Astrocyte of the spinal cord (primary cell): Measurements from ENCODE around the gene PCDHB12.
A peak's percentile ranks its signal among the peaks of the same experiment; 100 is the strongest.
"Not testable (repeated sequence)": the region's sequence is repeated elsewhere in the genome, so short reads cannot be mapped to it uniquely, and the experiment has no call there.

Source experiments
- DNase-seq: peaks from one replicate; pipeline ENCODE4 v3.0.0; 2011; ENCODE audit warnings: low read depth, low spot score
- H3K4me3 ChIP-seq: 2 replicates; pipeline ENCODE4 v1.5.1; 2011; ENCODE audit warnings: low read depth, mild to moderate bottlenecking, low read length, moderate library complexity
- in situ Hi-C: cut with HindIII; loops from 2 replicates; pipeline ENCODE4 v1.10.0; 2017; ENCODE audit warnings: low sequenced_read_pairs
- TF ChIP-seq, protein P1 (sequence below): IDR thresholded peaks from 2 replicates; pipeline ENCODE4 v1.5.1; 2012; ENCODE audit warnings: low read depth, mild to moderate bottlenecking, low read length, inconsistent platforms

The PCDHB12 gene

GRCh38 chr5:141208478-141208877 is at the start of gene PCDHB12:
PCDHB12 (plus strand) TSS chr5:141208719; CDS start chr5:141208908, 189 bp downstream.
- no peak for DNase-seq
- TF ChIP-seq, protein P1, sequence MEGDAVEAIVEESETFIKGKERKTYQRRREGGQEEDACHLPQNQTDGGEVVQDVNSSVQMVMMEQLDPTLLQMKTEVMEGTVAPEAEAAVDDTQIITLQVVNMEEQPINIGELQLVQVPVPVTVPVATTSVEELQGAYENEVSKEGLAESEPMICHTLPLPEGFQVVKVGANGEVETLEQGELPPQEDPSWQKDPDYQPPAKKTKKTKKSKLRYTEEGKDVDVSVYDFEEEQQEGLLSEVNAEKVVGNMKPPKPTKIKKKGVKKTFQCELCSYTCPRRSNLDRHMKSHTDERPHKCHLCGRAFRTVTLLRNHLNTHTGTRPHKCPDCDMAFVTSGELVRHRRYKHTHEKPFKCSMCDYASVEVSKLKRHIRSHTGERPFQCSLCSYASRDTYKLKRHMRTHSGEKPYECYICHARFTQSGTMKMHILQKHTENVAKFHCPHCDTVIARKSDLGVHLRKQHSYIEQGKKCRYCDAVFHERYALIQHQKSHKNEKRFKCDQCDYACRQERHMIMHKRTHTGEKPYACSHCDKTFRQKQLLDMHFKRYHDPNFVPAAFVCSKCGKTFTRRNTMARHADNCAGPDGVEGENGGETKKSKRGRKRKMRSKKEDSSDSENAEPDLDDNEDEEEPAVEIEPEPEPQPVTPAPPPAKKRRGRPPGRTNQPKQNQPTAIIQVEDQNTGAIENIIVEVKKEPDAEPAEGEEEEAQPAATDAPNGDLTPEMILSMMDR, result no peak
- no peak within 1 kb of the TSS for H3K4me3 ChIP-seq
- in situ Hi-C loops, result no loop called here

DNA sequence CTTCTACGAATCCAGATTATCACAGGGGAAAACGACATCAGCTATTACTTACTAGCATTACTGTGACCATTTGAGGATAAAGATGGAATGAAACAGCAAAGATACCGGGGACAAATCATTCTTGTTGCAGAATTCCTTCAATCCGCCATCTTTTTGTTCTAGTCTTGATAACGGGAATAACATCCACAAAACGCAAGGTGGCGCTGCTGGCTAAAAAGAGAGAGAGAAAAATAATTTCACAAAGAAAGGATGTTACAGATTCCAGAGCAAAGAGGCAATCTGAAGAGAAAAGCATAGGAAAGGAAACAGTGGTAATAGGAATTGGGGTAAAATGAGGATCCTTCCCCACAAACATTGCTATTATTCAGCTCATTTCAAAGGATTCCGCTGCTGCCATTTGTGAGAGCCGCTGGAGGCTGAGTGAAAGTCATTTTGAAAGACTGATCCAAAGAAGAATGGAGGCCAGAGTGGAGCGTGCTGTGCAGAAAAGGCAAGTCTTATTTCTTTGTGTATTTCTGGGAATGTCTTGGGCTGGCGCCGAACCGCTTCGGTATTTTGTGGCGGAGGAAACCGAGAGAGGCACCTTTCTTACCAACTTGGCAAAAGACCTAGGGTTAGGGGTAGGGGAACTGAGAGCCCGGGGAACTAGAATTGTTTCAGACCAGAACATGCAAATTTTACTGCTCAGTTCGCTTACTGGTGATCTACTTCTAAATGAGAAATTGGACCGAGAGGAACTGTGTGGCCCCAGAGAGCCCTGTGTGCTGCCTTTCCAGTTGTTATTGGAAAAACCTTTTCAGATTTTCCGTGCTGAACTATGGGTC is 35.9 kb upstream of the PCDHB12 start, which contains the start of gene PCDHB7:
PCDHB7 (plus strand) TSS at position 264 of the 824 bp plus-strand sequence; CDS start at position 456, 192 bp downstream.
- TF ChIP-seq, protein P1, result peak; percentile 41
- H3K4me3 ChIP-seq, result no peak within 1 kb of the TSS
- DNase-seq, result peak; percentile 7
- in situ Hi-C loops, result no loop called here

GRCh38 chr5:141174291-141175104 is 34.0 kb upstream of the PCDHB12 start:
- DNase-seq, H3K4me3 ChIP-seq, in situ Hi-C loops: not testable (repeated sequence)

DNA sequence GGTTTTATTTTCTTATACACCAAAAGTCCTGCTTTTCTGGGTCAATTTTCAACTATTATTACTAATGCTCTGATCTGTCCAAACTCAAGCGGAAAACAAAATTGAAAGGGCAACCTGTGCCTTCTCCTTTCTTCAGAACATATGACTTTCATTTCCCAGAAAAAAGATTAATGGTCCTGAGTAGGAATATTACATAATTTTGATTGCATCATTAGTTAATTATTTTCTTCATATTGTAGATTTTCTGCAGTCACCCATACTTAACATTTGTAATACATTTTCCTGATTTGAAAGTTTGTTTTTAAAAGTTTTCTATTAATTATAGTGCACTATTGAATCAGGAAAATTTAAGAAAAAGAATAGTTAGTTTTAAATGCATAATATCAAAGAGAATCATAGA is 32.6 kb upstream of the PCDHB12 start:
- TF ChIP-seq, protein P1, result no peak
- H3K4me3 ChIP-seq, result no peak overlapping the region
- in situ Hi-C loops, result no loop called here

DNA sequence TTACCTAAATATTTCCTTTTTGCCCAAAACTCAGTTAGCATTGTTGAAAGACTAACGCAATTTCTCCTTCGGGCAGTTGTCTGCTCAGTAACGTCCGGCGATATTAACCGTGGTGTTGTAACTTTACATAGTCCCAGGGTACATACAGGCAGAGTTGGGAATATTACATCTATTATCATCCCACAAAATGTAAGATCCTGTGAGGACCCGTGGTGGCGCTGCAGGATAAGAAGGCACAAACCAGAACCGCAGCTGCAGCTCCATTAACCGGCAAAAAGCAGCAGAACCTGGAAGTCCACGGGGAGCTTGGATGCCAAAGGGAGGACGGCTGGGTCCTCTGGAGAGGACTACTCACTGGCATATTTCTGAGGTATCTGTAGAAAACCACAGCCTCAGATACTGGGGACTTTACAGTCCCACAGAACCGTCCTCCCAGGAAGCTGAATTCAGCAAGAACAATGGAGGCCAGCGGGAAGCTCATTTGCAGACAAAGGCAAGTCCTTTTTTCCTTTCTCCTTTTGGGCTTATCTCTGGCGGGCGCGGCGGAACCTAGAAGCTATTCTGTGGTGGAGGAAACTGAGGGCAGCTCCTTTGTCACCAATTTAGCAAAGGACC is 30.8 kb upstream of the PCDHB12 start, which contains the start of gene PCDHB8:
PCDHB8 (plus strand) TSS at position 214 of the 615 bp plus-strand sequence; CDS start at position 459, 245 bp downstream.
- H3K4me3 ChIP-seq, DNase-seq, in situ Hi-C loops: not testable (repeated sequence)

More for the DNA sequence above, 32.6 kb upstream of the PCDHB12 start:
- DNase-seq, result no peak

DNA sequence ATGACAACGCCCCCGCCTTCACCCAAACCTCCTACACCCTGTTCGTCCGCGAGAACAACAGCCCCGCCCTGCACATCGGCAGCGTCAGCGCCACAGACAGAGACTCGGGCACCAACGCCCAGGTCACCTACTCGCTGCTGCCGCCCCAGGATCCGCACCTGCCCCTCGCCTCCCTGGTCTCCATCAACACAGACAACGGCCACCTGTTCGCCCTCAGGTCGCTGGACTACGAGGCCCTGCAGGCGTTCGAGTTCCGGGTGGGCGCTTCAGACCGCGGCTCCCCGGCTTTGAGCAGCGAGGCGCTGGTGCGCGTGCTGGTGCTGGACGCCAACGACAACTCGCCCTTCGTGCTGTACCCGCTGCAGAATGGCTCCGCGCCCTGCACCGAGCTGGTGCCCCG is 29.1 kb upstream of the PCDHB12 start:
- H3K4me3 ChIP-seq, DNase-seq, in situ Hi-C loops: not testable (repeated sequence)

DNA sequence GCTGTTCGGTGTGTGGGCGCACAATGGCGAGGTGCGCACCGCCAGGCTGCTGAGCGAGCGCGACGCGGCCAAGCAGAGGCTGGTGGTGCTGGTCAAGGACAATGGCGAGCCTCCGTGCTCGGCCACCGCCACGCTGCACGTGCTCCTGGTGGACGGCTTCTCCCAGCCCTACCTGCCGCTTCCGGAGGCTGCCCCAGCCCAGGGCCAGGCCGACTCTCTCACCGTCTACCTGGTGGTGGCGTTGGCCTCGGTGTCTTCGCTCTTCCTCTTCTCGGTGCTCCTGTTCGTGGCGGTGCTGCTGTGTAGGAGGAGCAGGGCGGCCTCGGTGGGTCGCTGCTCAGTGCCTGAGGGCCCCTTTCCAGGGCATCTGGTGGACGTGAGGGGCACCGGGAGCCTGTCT is 28.6 kb upstream of the PCDHB12 start:
- in situ Hi-C loops, DNase-seq, H3K4me3 ChIP-seq: not testable (repeated sequence)

DNA sequence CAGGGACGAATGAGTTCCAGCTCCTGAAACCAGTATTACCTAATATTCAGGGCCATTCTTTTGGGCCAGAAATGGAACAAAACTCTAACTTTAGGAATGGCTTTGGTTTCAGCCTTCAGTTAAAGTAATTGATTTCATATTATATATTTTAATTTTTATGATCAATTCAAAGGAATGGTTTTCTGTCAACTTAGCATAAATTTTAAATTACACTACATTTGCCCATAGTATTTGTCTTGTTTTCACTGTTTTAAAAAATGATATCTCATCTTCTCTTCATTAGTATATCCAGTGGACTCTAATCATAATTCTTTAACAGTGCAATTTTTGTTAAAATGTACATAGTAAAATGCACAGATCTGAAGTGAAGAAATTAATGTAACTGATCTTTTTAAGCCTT is 28.2 kb upstream of the PCDHB12 start:
- no peak overlapping the region for H3K4me3 ChIP-seq
- TF ChIP-seq, protein P1, result no peak
- in situ Hi-C loops, result no loop called here
- DNase-seq, result no peak
